Spleen (tissue), 7 donors: ENCODE measurements around the gene TFPT.

ENCODE experiments used
- CTCF ChIP-seq, 11 experiments: fragments of 200-600 bp in 7 of 11; fragments of 450-650 bp in 4 of 11; sonication (generic) in 4 of 11; IDR thresholded peaks in 8 of 11; conservative IDR thresholded peaks in 3 of 11; 1 replicate in 7 of 11; 2 replicates in 4 of 11; pipeline versions ENCODE4 v1.4.0 to v1.8.0; 2016 to 2021; ENCODE audit warnings: antibody characterized with exemption in 11 of 11, inconsistent platforms in 4 of 11, mild to moderate bottlenecking in 1 of 11
- POLR2A ChIP-seq, 3 donors: fragments of 450-650 bp; IDR thresholded peaks; one replicate each; pipeline ENCODE4 v1.5.1; 2017; ENCODE audit warnings: antibody characterized with exemption in 3 of 3, mild to moderate bottlenecking in 1 of 3
- POLR2AphosphoS5 ChIP-seq, 3 donors: sonication (generic); formaldehyde crosslinking; IDR thresholded peaks; one replicate each; pipeline ENCODE4 v1.5.1; 2017; ENCODE audit warnings: antibody characterized with exemption in 3 of 3
- donor health status: DM: no; HTN: no; CAD: no; lungs with moderate emphysema.
- donor health status: DM: no; HTN: no; CAD: no.
- donor health status: DM: no; HTN: no; CAD: no.

- no peak for TF ChIP-seq CTCF (IDR thresholded peaks at IDR 0.05 in 8 of 11, conservative IDR thresholded peaks at IDR 0.05 in 3 of 11)
- no peak for TF ChIP-seq POLR2AphosphoS5 (IDR thresholded peaks at IDR 0.05)
- no peak for TF ChIP-seq POLR2A (IDR thresholded peaks at IDR 0.05)
Observed at GRCh38 chr19:54156953-54157352, 41.5 kb upstream of the TFPT start.
